HG03558 (cell line): ENCODE results near the gene ZNF213.

Experiments
- ATAC-seq: cut with Tn5 transposase; IDR thresholded peaks from one replicate; pipeline ENCODE4 v1.9.1; 2021; ENCODE audit warnings: moderate number of reproducible peaks; ENCODE audit not compliant: unreplicated experiment; ENCODE audit errors: extremely low read depth

ZNF213 gene, protein sequence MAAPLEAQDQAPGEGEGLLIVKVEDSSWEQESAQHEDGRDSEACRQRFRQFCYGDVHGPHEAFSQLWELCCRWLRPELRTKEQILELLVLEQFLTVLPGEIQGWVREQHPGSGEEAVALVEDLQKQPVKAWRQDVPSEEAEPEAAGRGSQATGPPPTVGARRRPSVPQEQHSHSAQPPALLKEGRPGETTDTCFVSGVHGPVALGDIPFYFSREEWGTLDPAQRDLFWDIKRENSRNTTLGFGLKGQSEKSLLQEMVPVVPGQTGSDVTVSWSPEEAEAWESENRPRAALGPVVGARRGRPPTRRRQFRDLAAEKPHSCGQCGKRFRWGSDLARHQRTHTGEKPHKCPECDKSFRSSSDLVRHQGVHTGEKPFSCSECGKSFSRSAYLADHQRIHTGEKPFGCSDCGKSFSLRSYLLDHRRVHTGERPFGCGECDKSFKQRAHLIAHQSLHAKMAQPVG

DNA sequence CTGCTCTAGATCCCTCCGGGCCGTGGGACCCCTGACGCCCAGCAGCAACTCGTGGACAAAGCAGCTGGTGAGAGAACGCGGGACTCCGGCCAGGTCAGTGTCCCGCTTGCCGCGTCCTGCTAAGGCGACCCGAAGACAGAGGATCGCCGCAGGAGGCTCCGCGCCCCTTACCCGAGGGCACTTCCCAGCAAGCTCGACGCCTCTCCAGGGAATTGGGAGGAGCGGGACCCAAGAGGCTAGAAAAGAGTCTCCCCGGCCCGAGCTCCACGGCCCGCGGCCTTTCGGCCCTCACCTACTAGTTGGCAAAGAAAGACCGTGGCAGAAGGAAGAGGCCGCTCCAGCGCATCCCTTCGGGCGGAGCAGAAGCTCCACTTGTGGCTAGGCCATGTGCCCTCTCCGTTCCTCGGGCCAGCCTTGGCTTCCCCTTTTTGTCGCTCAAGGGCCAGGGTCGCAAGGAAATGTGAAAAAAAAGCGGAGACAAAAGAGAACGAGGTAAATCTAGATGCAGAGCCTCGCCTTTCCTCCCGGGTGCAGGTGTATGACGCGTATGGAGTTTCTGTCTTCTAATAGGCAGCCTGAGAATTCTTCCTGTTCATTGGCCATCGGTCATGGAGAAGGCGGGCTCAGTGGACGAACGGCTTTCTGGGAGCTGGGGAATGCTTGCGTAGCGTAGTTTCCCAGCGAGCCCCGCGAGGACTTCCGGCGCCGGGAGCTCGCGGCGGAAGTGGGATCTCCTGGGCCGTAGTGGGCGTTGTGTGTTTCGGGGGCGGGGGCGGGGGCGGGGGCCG lies at the start of gene ZNF213:
TSS of gene ZNF213 (plus strand) at position 692 of the 788 bp plus-strand sequence. CDS start 2,252 bp downstream, outside the sequence.
- peak; percentile 79 for ATAC-seq

DNA sequence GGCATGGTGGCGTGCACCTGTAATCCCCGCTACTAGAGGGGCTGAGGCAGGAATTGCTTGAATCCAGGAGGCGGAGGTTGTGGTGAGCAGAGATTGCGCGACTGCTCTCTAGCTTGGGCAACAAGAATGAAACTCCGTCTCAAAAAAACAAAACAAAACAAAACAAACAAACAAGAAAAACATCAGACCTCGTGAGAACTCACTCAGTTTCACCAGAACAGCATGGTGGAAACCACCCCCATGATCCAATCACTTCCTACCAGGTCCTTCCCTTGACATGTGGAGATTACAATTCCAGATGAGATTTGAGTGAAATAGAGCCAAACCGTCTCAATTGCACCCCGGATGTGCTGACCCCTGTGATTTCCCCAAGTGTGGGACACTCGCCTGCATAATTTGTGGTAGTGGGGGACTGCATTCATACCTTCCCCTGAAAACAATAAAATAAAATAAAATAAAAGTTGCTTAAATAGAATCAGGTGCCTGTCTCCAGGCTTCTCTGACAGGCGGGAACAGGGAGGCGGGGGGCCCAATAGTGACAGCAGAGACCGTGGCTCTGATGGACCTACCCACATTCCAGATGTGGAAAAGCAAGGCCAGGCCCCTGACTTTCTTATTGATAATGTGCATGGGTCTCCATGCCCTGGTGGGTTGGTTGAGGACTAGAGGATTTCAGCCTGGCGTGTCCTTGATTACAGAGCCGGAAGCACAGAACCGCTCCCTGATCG lies 48.8 kb upstream of the ZNF213 start:
- ATAC-seq: no peak

DNA sequence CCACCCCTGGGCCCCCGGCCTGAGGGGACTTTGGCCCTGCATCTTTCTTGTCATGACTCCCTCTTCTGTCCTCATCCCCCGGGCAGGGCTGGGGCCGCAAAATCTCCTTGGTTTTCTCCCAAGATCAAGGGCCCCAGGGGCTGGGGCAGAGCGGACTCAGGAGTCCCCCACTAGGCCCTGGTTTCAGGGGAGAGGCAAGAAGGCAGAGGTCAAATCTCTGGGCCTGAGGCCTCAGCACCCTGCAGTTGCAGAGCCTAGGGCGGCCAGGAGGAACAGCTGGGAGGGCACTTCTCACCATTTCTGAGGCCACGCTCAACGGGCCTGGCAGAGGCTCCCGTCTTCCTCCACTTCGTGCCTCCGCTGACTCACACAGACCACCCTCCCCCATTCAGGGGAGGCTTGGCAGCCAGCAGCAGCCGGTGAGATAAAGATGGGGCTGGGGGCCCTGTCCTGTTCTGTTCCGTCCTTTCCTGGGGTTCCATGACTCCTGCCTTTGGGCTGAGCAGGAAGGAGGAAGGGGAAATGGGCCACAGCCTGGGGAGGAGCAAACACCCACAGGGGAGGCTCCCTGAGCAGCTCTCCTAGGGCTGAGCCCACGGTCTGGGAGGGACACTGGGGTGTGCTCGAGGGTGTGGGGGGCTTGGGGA lies 48.1 kb upstream of the ZNF213 start:
- no peak for ATAC-seq

DNA sequence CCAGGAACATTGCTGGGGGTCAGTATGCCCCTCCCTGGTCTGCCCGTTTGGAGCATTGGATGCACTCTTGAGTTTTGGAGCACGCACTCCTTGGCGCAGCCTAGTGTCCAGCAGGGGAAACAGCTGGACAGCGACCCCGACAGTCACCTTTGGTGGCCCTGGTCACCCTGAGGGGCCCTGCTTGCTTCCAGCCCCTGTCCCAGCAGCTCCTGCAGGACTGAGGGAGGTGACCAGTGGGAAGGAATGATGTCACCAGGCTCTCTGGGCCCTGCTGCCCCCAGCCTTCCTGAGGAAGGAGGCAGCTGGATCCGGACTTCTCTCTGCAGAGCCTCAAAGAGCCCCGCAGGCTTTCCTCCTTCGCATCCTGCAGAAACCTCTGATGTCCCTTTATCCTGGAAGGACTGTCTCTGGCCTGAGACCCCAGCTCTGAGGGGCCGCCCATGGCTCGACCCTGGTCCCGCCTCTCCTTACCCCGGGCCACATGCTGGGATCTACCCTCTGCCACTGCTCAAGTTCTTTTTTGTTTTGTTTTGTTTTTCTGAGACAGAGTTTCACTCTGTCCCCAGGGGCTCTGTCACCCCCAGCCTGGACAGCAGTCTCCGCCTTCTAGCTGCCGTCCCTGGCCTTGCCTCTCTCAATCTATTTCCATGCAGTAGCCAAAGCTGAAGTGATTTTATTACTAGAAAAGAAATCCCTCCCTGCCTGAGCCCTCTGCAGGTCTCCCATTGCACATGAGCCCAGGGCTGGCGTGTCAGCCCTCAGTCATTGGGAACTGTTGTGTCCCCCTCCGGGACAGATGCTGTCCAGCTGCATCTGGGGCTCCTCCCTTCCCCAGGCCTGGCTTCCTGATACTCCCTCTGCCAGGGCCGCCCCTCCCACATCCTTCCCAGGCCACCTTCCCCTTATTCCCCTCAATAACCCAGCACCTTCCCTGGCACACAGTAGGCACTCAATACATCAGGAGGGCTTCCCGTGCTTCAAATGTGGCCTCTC lies 47.3 kb upstream of the ZNF213 start:
- ATAC-seq: no peak

DNA sequence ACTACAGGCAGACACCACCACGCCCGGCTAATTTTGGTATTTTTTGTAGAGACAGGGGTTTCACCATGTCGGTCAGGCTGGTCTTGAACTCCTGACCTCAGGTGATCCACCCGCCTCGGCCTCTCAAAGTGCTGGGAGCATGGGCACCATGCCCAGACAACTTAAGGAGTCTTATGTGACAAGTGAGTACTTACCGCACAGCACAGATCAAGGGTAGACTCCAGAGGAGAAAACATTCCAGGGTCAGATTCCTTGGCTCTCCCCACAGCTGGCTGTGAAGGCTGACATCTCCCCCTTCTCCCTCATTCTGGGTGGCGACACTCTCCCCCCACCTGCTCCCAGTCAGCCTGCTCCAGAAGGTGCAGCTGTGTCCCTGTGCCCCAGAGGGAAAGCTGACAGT lies 46.4 kb upstream of the ZNF213 start:
- no peak for ATAC-seq

DNA sequence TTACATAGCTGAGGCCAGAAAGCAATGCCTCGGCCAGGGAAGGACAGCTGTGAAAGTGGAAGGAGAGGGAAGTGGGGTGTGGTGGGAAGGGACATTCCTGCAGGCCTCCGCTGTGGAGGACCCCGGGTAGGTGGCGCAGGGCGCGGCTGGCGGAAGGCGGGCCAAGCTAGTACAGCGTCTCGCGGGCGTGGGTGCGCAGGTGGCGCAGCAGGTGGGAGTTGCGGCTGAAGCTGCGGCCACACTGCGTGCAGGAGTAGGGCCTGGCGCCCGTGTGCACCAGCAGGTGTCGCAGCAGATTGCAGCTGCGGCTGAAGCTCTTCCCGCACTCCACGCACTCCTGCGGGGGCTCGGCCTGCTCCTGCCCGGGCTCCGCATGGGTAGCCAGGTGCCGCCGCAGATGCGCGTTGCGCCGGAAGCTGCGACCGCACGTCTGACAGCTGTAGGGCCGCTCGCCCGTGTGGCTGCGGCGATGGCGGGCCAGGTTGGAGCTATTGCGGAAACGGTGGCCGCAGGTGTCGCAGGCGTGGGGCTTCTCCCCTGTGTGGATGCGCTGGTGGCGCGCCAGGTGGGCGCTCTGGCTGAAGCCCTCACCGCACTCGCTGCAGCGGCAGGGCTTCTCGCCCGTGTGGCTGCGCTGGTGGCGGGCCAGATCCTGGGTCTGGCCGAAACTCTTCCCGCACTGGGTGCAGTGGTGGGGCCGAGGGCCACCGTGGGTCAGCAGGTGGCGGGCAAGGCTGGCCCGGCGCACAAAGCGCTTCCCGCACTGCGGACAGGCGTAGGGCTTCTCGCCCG lies 45.7 kb upstream of the ZNF213 start:
- no peak for ATAC-seq

DNA sequence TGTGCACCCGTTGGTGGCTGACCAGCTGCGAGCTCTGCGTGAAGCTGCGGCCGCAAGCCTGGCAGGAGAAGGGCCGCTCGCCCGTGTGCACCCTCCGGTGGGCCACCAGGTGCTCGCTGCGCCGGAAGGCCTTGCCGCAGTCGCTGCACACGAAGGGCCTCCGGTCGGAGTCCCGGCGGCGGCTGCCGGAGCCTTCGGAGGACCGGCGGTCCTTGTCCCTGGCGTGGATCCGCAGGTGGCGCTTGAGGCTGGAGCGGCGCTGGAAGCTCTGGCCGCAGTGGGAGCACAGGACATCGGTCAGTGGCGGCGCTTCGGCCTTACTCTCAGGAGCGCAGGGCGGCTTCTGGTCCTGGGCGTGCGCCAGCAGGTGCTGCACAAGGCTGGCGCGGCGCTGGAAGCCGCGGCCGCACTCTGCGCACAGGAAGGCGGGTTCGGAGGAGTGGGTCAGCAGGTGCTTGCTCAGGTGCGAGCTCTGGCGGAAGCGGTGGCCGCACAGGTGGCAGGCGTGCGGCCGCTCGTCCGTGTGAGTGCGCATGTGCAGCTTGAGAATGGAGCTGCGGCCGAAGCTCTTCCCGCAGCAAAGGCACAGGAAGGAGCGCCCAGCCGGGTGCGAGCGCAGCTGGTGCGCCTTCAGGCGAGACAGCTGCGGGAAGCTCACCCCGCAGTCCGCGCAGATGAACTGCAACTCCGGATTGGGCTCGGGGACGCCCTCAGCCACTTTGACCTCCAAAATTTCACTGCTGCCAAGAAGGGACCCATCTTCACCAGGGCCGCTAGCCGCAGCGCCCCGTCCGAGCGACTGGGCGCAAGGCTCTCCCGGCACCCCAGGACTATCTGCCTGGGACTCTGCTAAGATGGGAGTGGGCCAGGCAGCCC lies 44.9 kb upstream of the ZNF213 start:
- ATAC-seq: no peak

DNA sequence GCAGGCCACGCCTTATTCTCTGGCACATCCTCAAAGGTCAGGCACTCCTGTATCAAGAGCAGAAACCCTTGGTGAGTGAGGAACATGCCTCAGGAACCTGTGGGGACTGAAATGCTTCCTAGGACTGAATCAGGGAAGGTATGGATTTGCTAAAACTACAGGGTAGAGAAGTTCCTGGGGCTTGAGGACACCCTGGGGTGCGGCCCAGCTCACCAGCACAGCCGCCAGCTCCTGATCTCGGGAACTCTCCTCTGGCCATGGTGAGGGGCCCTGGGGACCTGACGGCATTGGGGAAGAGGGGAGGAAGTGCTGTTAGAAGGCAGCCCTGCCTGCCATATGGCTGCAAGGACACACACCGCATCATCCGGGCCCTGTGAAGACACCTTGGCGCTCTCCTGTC lies 43.3 kb upstream of the ZNF213 start:
- no peak for ATAC-seq

DNA sequence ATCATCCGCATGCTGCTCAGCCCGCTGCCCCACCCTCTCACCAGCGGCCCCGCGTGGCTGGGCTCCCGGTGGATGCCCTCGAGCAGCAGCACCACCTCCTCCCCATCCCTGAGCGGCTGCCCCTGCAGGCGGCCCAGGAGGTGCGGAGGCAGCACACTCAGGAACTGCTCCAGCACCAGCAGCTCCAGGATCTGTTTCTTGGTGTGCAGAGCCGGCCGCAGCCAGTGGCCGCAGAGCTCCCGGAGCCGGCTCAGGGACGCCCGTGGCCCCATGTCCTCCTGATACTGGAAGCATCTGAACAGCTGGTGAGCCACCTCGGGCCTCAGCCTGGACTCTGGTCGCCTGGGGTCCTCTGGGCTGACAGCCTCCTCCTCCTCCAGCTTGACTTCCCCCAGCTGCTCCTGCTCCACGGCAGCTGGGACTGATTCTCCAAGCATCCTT lies 42.3 kb upstream of the ZNF213 start:
- no peak for ATAC-seq

DNA sequence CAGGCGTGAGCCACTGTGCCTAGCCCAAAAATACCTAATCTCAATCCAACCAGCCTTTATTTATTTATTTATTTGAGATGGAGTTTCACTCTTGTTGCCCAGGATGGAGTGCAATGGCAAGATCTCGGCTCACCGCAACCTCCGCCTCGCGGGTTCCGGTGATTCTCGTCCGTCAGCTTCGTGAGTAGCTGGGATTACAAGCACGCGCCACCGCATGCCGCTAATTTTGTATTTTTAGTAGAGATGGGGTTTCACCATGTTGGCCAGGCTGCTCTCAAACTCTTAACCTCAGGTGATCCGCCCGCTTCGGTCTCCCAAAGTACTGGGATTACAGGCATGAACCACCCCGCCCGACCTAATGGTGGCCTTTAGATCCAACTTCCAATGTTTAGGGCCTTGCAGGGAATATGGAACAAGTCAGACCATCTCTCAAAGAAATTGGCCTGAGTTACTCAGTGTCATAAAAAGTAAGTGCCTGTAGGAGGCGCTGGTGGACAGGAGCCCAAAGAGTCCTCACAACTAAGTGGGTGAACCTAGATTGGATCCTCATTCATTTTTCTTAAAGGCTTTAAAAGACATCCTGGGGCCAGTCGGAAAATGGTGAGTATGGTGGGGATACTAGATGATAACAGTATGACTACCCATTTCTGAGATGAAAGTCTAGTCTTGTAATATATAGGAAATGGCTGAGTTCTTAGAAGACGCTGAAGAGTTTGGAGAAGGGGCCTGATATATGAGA lies 40.4 kb upstream of the ZNF213 start:
- ATAC-seq: no peak

DNA sequence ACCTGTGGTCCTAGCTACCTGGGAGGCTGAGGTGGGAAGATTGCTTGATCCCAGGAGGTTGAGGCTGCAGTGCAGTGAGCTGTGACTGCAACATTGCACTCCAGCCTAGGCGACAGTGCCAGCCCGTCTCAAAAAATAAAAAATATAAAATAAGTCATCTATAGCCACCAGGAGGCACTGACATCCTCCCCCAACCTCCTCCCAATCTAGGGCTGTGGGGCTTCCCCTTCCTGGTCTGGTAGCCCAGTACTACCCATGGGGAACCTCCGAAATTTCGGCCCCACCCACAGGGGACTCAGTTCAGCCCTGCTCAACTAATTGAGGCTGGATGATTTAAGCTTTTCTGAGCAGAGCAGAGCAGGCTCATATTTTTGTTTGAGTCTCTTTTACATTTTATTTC lies 39.0 kb upstream of the ZNF213 start:
- ATAC-seq: no peak

DNA sequence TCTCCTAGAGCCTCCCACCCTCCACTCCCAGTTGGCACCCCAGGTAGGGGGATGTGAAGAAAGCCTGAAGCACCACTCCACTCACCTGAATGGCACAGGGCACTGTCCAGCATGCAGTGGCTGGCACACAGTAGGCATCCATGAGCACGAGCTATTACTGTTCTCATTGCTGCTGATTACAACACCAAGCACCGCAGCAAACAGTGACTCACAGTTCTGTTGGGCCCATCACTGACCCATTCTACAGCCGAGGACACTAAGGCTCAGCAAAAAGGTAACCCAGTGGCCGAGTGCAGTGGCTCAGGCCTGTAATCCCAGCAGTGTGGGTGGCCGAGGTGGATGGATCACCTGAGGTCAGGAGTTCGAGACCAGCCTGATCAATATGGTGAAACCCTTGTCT lies 38.5 kb upstream of the ZNF213 start:
- ATAC-seq: no peak

DNA sequence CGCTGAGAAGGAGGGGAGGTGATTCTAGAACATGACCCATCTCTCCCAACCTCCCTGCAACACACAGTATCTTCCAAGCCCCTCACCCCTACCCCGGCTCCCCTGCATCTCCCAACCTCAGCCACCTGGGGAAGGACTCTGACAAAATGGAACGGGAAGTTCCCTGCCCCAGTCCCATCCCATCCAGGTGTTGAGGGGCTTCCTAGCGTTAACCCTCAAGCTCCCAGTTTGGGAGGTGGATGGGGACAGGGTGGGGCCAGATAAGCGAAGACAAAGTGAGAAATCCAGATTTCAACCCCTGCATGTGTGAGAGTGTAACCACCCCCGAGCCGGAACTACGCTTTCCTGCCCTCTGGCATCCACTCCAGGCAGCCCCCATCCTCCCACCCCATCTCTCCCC lies 37.6 kb upstream of the ZNF213 start:
- no peak for ATAC-seq

DNA sequence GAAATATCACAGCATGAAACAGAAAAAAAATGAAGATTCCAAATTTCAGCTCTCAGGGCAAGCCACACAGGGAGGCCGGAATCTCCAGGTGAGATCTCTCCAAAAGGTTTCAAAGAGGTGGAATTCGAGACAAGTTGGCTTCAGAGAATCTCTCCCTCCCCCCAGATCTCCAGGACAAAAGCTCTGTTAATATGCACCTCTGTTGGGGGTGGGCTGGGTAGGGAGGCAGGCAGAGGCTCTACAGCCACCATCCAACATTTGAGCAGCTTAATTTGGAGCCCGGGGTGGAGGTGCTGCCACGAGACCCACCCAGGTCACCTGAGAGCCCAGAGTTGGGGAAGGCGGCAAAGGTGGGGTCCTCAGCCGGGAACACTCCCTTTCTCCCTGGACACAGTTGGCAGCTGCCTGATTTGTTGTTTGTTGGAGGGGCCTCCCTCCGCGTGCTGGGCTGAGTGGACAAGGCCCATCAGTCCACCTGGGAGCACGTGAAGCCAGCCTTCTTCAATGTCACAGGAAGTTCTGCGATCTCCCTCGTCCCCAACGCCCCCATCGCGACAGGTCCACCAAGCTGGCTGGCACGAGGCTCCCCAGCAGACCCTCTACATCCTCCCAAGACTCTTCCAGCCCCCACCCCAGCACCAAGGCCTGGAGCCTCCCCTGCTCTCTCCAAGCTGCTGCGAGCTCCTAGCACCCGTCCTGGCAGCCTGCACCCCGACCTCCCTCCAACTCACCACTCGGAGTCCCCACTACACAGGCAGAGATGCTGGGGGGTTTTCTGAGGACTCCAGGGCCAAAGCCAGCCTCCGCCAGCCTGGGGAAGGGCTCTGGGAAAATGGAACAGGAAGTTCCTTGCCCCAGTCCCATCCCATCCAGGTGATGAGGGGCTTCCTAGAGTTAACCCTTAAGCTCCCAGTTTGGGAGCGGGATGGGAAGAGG lies 36.1 kb upstream of the ZNF213 start, which contains the start of gene ZSCAN10:
TSS of gene ZSCAN10 (minus strand) at position 836 of the 936 bp plus-strand sequence. CDS start 6,357 bp downstream, outside the sequence.
- ATAC-seq: no peak

DNA sequence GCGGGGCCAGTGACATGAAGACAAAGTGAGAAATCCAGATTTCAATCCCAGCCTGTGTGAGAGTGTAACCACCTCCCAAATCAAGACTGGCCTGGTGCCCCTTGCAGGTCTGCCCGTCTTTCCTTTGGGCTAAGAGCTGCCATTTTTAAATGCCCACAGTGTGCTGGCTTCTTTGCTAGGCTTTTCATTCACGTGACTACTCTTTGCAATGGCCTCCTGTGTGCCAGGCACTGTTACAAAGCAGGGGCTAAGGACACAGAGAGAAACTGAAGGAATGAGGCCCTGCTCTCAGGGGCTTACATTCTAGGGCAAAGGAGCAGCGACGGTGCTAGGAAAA lies 35.5 kb upstream of the ZNF213 start:
- ATAC-seq: no peak
